SK-N-DZ (cell line): ENCODE data around the gene AGAP1.
"Not testable (repeated sequence)": the region's sequence is repeated elsewhere in the genome, so short reads cannot be mapped to it uniquely, and the experiment has no call there.

ENCODE experiments used
- DNase-seq: peaks from one replicate; pipeline ENCODE4 v3.0.0-alpha.2; 2015; ENCODE audit warnings: low spot score

AGAP1 gene

GRCh38 chr2:235937087-235937486 is 443.2 kb downstream of the AGAP1 start:
- DNase-seq = no peak

GRCh38 chr2:235937526-235937925 is 443.7 kb downstream of the AGAP1 start:
- no peak for DNase-seq

GRCh38 chr2:235937936-235938335 is 444.1 kb downstream of the AGAP1 start:
- no peak for DNase-seq

- DNase-seq = no peak
Measured at GRCh38 chr2:235938611-235939010, 444.8 kb downstream of the AGAP1 start.

- DNase-seq = no peak
Measured at GRCh38 chr2:235939471-235939870, 445.6 kb downstream of the AGAP1 start.

DNA sequence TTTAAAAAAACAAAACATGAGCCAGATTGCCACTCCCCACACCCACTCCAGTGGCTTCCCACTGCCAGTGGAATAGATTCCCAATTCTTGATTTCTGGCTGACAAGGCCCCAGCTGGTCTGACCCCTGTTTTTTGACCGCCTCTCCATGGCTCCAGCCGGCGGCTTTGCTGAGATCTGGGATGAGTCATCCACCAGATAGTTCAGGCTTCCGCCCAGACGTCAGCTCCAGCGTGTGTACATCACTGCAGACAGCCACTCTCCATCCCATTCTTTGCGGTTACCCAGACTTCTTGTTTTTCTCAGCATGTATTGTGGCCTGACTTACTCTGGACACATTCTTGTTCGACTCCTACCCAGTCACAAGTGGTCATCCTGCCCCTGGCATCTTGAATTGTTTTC is 446.5 kb downstream of the AGAP1 start:
- no peak for DNase-seq

DNA sequence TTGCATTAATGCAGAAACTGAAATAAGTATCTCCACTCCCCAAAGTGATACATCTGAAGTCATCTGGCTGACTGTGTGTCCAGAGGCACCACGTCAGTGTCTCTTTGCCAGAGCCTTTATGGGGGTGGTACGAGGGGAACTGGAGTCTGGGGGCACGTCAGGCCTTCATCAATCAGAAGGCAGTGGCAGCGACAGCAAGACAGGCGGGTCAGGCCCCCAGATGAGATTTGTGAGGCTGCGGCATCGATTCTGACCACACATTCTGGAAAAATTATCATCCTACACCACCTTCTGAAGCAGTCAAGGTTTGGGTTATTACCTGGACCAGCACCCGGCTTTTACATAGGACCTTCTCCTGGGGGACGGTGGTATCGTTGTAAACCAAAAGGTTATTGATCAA is 450.7 kb downstream of the AGAP1 start:
- DNase-seq = no peak

DNA sequence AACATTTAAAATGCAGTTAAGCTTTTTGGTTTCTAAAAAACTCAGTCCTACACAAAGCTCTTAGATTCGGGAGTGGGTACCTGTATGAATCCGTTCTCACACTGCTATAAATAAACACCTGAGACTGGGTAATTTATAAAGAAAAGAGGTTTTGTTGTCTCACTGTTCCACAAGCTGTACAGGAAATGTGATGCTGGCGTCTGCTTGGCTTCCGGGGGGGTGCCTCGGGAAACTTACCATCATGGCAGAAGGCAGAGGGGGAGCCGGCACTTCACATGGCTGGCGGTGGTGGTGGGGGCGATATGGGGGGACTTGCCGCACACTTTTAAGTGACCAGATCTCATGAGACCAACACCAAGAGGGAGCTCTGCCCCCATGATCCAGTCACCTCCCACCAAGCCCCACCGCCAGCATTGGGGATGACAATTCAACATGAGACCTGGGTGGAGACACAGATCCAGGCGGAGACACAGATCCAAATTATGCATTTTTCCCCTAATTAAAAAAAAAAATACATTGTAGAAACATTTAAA is 451.8 kb downstream of the AGAP1 start:
- no peak for DNase-seq

DNA sequence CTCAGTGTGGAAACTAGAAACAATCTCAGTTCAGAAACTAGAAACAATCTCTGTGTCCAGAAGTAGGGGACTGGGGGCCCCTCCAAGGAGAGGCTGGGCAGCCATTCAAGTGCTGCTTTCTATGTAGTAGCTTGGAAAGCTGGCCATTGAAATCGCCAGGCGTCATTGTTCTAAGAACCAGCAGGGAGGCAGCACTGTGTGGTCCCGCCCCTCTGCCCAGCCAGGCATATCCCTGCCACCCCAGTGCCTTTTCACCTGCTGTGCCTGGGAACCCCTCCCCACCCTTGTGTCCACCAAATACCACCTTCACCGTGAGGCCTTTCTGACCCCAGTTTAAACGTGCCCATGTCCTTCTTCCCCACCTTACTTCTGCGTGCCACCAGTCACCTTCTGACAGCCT is 452.7 kb downstream of the AGAP1 start:
- DNase-seq = no peak

DNA sequence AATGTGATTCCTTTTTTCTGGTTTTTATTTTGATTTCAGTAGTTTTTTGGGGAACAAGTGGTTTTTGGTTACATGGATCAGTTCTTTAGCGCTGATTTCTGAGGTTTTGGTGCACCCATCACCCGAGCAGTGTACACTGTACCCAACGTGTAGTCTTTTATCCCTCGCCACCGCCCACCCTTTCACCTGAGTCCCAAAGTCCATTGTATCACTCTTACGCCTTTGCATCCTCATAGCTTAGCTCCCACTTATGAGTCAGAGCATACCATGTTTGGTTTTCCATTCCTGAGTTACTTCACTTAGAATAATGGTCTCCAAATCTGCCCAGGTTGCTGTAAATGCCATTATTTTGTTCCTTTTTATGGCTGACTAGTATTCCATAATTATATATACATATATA is 453.2 kb downstream of the AGAP1 start:
- DNase-seq = not testable (repeated sequence)

- DNase-seq = no peak
Measured at GRCh38 chr2:235949567-235950472, 456.0 kb downstream of the AGAP1 start.

GRCh38 chr2:235950473-235950809 is 456.6 kb downstream of the AGAP1 start:
- no peak for DNase-seq

GRCh38 chr2:235951493-235951892 is 457.6 kb downstream of the AGAP1 start:
- DNase-seq = no peak

- no peak for DNase-seq
Measured at GRCh38 chr2:235951982-235952381, 458.1 kb downstream of the AGAP1 start.

GRCh38 chr2:235952714-235953113 is 458.9 kb downstream of the AGAP1 start:
- no peak for DNase-seq

- DNase-seq = no peak
Measured at GRCh38 chr2:235954281-235954680, 460.4 kb downstream of the AGAP1 start.

GRCh38 chr2:235954888-235955480 is 461.1 kb downstream of the AGAP1 start:
- DNase-seq = no peak

GRCh38 chr2:235955664-235956063 is 461.8 kb downstream of the AGAP1 start:
- DNase-seq = no peak

DNA sequence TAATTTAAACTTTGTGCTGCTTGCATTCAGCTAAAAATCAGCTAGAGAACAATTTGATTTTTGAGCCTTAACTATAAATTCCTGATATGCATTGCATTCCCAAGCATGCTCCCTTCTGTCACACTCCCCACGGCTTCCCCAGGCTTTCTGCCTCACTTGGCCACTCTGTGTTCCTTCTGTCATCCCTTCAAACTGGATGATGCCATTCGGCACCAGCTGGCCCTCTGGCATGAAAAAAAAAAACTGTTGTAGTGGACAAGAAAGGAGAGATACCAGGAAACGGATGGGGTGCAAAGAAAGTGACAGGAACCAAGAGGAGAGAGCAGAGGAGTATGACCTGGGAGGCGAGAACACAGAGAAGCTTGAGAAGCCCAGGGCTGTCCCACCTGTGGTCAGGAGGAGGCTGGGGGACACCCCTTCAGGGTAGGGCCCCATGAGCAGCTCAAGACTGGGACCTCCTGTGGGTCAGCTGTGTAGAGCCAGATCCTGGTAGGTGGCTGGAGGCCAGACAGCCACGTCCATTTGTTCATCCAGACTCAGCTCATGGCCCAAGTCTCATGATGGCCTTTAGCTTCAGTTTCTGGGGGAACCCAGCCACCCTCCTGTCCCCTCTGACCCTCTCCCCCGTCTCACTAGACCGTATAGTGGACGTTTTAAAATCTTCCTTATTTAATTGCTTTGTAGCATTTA is 462.6 kb downstream of the AGAP1 start:
- no peak for DNase-seq

DNA sequence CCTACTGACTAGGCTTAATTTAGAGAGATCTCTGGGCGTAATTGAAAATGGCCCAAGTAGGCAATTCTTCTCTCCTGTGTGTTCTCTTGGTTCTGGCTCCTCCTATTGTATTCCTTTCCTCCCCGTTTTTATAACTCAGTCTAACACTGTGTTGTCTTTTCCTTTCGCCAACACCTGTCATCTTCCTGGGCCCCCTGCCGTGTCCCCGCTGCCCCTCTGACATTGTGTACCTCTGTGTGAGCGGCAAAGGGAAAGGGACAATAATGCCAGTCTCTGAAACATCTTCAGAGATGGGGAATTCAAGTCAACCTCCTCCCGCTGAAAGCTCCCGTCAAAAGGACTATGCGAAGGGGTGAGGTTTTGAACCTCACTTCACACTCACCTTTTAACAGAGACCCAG is 463.4 kb downstream of the AGAP1 start:
- no peak for DNase-seq

GRCh38 chr2:235958221-235958930 is 464.5 kb downstream of the AGAP1 start:
- DNase-seq = no peak

DNA sequence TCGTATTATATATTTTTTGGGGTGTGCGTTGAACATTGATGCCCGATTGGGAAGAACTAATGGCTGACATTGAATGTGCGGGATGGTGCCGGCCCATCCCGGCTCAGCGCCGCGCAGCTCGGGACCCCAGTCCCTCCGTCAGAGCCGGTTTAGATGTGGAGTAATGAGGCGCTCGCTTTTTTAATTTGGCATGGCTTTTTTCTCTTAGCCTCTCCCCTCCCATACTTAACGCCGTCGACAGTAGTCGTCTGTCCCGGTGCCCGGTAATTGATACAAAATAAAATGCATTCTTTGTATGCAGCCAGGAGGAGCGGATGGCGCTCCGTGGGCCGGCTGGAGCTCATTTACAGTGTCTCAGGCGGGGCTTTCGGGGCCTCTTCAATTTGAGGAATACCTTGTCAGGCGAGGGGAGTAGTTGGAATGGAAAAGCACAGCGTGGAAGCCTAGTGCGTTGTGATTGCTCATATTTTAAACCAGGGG is 465.1 kb downstream of the AGAP1 start:
- DNase-seq = no peak
